K562 (cell line): ENCODE results near the gene ITPR2. TPM values are rescaled to one million over a fixed set of nuclear protein-coding genes. Genes with fewer than 3 reads are reported as not detected.

Experiments
- ATF3 ChIP-seq, 2 experiments: fragments of 450-650 bp in 1 of 2; sonication (generic) in 1 of 2; formaldehyde crosslinking in 1 of 2; IDR thresholded peaks in 1 of 2; conservative IDR thresholded peaks in 1 of 2; 2 replicates each; pipeline versions ENCODE4 v1.6.1 to v1.8.1; 2016 to 2023; ENCODE audit warnings: mild to moderate bottlenecking in 2 of 2, moderate library complexity in 2 of 2, inconsistent platforms in 1 of 2, missing genetic modification reagents in 1 of 2
- BACH1 ChIP-seq: fragments of 200-800 bp; sonication (Bioruptor generic); IDR thresholded peaks from 2 replicates; pipeline ENCODE4 v1.6.1; 2016; ENCODE audit warnings: missing genetic modification characterization, missing compliant biosample characterization
- IRF1 ChIP-seq: sonication (generic); formaldehyde crosslinking; IDR thresholded peaks from 2 replicates; pipeline ENCODE4 v1.8.0; 2022; ENCODE audit warnings: missing genetic modification reagents, mild to moderate bottlenecking, borderline replicate concordance
- MGA ChIP-seq: fragments of 450-650 bp; IDR thresholded peaks from 2 replicates; pipeline ENCODE4 v1.6.1; 2016; ENCODE audit warnings: mild to moderate bottlenecking, moderate library complexity
- MNT ChIP-seq, 2 experiments: fragments of 450-650 bp; conservative IDR thresholded peaks; 2 replicates each; pipeline ENCODE4 v1.6.1; 2017; ENCODE audit warnings: mild to moderate bottlenecking in 2 of 2, moderate library complexity in 2 of 2
- MTA1 ChIP-seq: fragments of 450-650 bp; IDR thresholded peaks from 2 replicates; pipeline ENCODE4 v1.6.1; 2017; ENCODE audit warnings: borderline replicate concordance
- PATZ1 ChIP-seq: fragments of 250-450 bp; sonication (Bioruptor Pico); IDR thresholded peaks from 2 replicates; pipeline ENCODE4 v1.5.0; 2020; ENCODE audit warnings: mild to moderate bottlenecking, borderline replicate concordance
- PHB2 ChIP-seq: fragments of 450-650 bp; IDR thresholded peaks from 2 replicates; pipeline ENCODE4 v1.6.1; 2017; ENCODE audit warnings: low read depth
- TCF15 ChIP-seq: fragments of 250-450 bp; sonication (Bioruptor Pico); IDR thresholded peaks from 2 replicates; pipeline ENCODE4 v1.8.0; 2022; ENCODE audit warnings: moderate library complexity, mild to moderate bottlenecking, inconsistent platforms
- polyA plus RNA-seq, 8 experiments: library from polyadenylated mRNA; depleted of rRNA in 4 of 8; stranded (reverse) in 5 of 8; unstranded in 3 of 8; fragments of >200 nt; fragmentation: Nextera tagmentation in 2 of 8; fragmentation: Illumina TruSeq in 1 of 8; extraction: Ambion mirVana in 2 of 8; extraction: Trizol in 1 of 8; gene quantifications; 2 replicates each; pipeline versions ENCODE4 v1.2.1 to v1.2.3, GENCODE V29; 2011 to 2014; ENCODE audit warnings: inconsistent platforms in 1 of 8, missing spikeins in 1 of 8
- total RNA-seq, 7 experiments: library from RNA; depleted of rRNA in 6 of 7; stranded (reverse); fragments of >200 nt in 6 of 7; fragmentation: Illumina TruSeq in 2 of 7; extraction: Trizol in 2 of 7; gene quantifications; 2 replicates each; pipeline versions ENCODE4 v1.2.1 to v1.2.3, GENCODE V29; 2011 to 2021; ENCODE audit warnings: low replicate concordance in 1 of 7

ITPR2 gene
- total and polyA plus RNA-seq, 9 of the 15 experiments (the other 6 are each of a cell fraction or from before 2014, with no cell fraction given), result 0.21 to 3.3 (median 0.95) TPM

- TF ChIP-seq MGA (peak; percentile 95), PATZ1 (CRISPR knock-in tag) (no peak), TCF15 (CRISPR knock-in tag) (no peak), MTA1 (no peak), PHB2 (no peak), MNT (conservative IDR thresholded peaks at IDR 0.05) (no peak), BACH1 (tag) (no peak), ATF3 (IDR thresholded peaks at IDR 0.05) (no peak; the same call in 1 of the 2 replicates), ATF3 (CRISPR knock-in tag; conservative IDR thresholded peaks at IDR 0.05) (no peak), IRF1 (no peak)
Measured at GRCh38 chr12:26696613-26697092, 136.3 kb downstream of the ITPR2 start (continued).
